Glutamatergic neuron (in vitro differentiated cells): ENCODE data around the gene MUC3A. TPM values are rescaled to one million over a fixed set of nuclear protein-coding genes. Genes with fewer than 3 reads are reported as not detected.

Source experiments
- DNase-seq: peaks from one replicate; pipeline ENCODE4 v3.0.0; 2022
- H3K27ac Mint-ChIP-seq: one replicate; pipeline ENCODE4 v1.8.0; 2020; ENCODE audit warnings: mild to moderate bottlenecking, mixed read lengths, inconsistent platforms; ENCODE audit not compliant: unreplicated experiment
- H3K27me3 Mint-ChIP-seq: one replicate; pipeline ENCODE4 v1.8.0; 2020; ENCODE audit warnings: mild to moderate bottlenecking, moderate library complexity, mixed read lengths, inconsistent platforms; ENCODE audit not compliant: unreplicated experiment
- H3K36me3 Mint-ChIP-seq: one replicate; pipeline ENCODE4 v1.8.0; 2020; ENCODE audit warnings: mild to moderate bottlenecking, mixed read lengths, inconsistent platforms; ENCODE audit not compliant: unreplicated experiment
- H3K4me1 Mint-ChIP-seq: one replicate; pipeline ENCODE4 v1.8.0; 2020; ENCODE audit warnings: mild to moderate bottlenecking, low read depth, mixed read lengths, inconsistent platforms; ENCODE audit not compliant: unreplicated experiment
- H3K4me3 Mint-ChIP-seq: one replicate; pipeline ENCODE4 v1.8.0; 2020; ENCODE audit warnings: mild to moderate bottlenecking, mixed read lengths, inconsistent platforms; ENCODE audit not compliant: unreplicated experiment
- H3K9me3 Mint-ChIP-seq: one replicate; pipeline ENCODE4 v1.8.0; 2020; ENCODE audit warnings: mild to moderate bottlenecking, moderate library complexity, mixed read lengths, inconsistent platforms; ENCODE audit not compliant: unreplicated experiment
- CTCF ChIP-seq: fragments of 200-600 bp; sonication (generic); IDR thresholded peaks from one replicate; pipeline ENCODE4 v1.5.0; 2021; ENCODE audit not compliant: partially characterized antibody, unreplicated experiment
- total RNA-seq: library from RNA; stranded (reverse); fragmentation: NEBNext Ultra II Directional; extraction: Animal tissue kit (Norgen Biotek cat#: 25700); gene quantifications from one replicate; pipeline ENCODE4 v1.2.1, GENCODE V29; 2021; ENCODE audit not compliant: unreplicated experiment

MUC3A gene
- total RNA-seq, 1 donor from 2014 or later, result 6.3 TPM

- H3K4me1 Mint-ChIP-seq, result no peaks in the 10 kb centered on the region
- H3K27ac Mint-ChIP-seq, result no peak overlapping the region
- H3K4me3 Mint-ChIP-seq, result no peak overlapping the region
- H3K9me3 Mint-ChIP-seq, result peaks cover 2% of the 10 kb centered on the region
- DNase-seq, result no peak
- no peaks in the 10 kb centered on the region for H3K36me3 Mint-ChIP-seq
- no peak for TF ChIP-seq CTCF
- H3K27me3 Mint-ChIP-seq, result peaks cover 4% of the 10 kb centered on the region
These were observed 7.1 kb upstream of the MUC3A start for GRCh38 chr7:100942045-100942774.

DNA sequence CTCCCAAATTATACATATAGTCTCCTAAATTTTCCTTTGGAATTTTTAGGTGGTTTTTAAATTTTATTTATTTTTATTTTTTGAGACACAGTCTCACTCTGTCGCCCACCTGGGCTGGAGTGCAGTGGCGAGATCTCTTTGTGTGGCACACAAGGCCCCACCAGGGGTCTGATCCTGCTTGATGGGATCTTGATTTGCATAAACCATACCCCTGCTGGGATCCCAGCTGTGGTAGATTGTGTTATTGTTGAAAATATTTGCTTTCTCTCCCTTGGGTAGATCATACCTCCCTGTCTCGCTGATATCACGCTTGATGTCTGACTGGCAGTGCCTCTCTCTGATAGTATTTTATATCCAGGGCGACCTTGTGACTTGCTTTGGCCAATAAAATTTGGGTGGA lies 5.6 kb upstream of the MUC3A start:
- no peak overlapping the region for H3K4me3 Mint-ChIP-seq
- TF ChIP-seq CTCF, result no peak
- H3K4me1 Mint-ChIP-seq, result no peaks in the 10 kb centered on the region
- H3K27ac Mint-ChIP-seq, result no peak overlapping the region
- DNase-seq, result no peak
- peaks cover 2% of the 10 kb centered on the region for H3K27me3 Mint-ChIP-seq
- no peaks in the 10 kb centered on the region for H3K36me3 Mint-ChIP-seq
- H3K9me3 Mint-ChIP-seq, result peaks cover 2% of the 10 kb centered on the region

DNA sequence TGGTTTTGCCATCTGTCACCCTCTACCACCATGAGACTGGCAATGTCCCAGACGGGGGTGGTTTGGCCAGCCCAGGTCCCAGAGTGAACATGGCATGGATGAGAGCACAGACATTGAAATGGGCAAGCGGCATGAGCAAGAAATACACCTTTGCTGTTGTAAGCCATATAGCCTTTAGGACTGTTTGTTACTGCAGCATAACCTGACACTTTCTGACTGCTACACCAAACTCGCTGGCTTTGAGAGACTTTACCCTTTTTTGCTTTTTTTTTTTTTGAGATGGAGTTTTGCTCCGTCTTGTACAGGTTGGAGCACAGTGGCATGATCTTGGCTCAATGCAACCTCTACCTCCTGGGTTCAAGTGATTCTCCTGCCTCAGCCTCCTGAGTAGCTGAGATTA lies 5.2 kb upstream of the MUC3A start:
- H3K27ac Mint-ChIP-seq, result no peak overlapping the region
- peaks cover 3% of the 10 kb centered on the region for H3K9me3 Mint-ChIP-seq
- no peak for DNase-seq
- no peaks in the 10 kb centered on the region for H3K36me3 Mint-ChIP-seq
- no peaks in the 10 kb centered on the region for H3K4me1 Mint-ChIP-seq
- H3K27me3 Mint-ChIP-seq, result peaks cover 2% of the 10 kb centered on the region
- no peak overlapping the region for H3K4me3 Mint-ChIP-seq
- no peak for TF ChIP-seq CTCF

GRCh38 chr7:100946111-100946510 lies 3.2 kb upstream of the MUC3A start:
- Mint-ChIP-seq H3K36me3 (no peaks in the 10 kb centered on the region), H3K4me1 (peaks cover 2% of the 10 kb centered on the region), H3K27ac (no peak overlapping the region), H3K27me3 (peaks cover 2% of the 10 kb centered on the region), H3K4me3 (no peak overlapping the region), H3K9me3 (peaks cover 5% of the 10 kb centered on the region)
- no peak for TF ChIP-seq CTCF
- no peak for DNase-seq

DNA sequence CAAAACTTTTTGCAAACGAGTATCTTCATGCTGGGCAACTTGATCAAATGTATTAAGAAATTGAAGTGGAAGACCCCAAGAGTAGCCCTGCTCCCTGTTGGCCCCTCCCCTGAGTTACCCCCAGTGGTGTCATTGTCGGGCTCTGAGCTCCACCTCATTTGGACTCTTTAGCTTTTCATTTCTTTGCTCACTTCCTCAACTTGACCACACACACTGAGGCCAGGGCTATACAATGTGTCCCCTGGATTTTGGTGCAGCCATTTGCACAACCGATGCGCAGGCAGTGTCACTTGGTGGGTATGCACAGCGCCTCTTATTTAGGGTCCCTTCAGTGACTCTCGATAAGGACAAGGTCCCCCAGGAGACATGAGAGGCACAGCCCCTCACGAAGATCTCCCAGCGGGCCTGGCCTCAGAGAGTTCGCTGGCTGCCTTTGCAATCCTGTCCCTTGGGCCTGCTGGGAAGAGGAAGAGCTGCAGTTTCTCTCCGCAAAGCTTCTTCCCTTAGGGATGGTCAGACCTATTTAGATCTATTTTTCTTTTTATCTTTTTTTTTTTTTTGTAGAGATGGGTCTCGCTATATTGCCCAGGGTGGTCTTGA lies 2.5 kb upstream of the MUC3A start:
- Mint-ChIP-seq H3K9me3 (peaks cover 5% of the 10 kb centered on the region), H3K27me3 (peaks cover 2% of the 10 kb centered on the region), H3K4me3 (no peak overlapping the region), H3K4me1 (peaks cover 2% of the 10 kb centered on the region), H3K27ac (no peak overlapping the region), H3K36me3 (no peaks in the 10 kb centered on the region)
- TF ChIP-seq CTCF, result no peak
- no peak for DNase-seq
